ENCODE results near the gene TBC1D22B.

TBC1D22B gene

DNA sequence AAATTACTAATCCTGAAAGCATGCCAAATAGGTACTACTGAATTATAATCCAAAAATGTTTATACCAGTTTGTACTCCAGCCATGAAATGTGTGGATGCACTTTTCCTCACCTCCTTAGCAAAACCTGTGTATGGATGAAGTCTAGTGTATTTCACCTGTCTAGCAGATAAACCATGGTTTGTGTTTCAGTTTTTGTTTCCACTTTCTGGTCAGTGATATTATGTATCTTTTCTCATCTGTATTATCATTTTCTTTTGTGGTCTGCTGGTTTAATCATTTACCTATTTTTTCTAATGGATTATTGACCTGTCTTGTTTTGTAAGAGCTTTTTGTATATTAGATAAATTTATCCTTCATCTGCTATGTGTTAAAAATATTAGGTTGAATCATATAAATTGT, 41.4 kb downstream of the TBC1D22B start:
- Histone ChIP-seq H3K27me3 (ENCODE audit: insufficient read depth, poor library complexity, severe bottlenecking) (no peaks in the 10 kb centered on the region), H3K36me3 (ENCODE audit: low read depth) (peaks cover 43% of the 10 kb centered on the region), H3K9me3 (ENCODE audit: severe bottlenecking) (no peaks in the 10 kb centered on the region), H3K27ac (ENCODE audit: poor library complexity, severe bottlenecking) (no peak overlapping the region), H3K4me1 (ENCODE audit: insufficient read depth, poor library complexity, severe bottlenecking) (no peaks in the 10 kb centered on the region), H3K4me3 (ENCODE audit: severe bottlenecking) (no peak overlapping the region)
- DNase-seq (ENCODE audit: low spot score) (no peak), ATAC-seq (ENCODE audit: low read depth) (no peak)
- TF ChIP-seq, protein P1, sequence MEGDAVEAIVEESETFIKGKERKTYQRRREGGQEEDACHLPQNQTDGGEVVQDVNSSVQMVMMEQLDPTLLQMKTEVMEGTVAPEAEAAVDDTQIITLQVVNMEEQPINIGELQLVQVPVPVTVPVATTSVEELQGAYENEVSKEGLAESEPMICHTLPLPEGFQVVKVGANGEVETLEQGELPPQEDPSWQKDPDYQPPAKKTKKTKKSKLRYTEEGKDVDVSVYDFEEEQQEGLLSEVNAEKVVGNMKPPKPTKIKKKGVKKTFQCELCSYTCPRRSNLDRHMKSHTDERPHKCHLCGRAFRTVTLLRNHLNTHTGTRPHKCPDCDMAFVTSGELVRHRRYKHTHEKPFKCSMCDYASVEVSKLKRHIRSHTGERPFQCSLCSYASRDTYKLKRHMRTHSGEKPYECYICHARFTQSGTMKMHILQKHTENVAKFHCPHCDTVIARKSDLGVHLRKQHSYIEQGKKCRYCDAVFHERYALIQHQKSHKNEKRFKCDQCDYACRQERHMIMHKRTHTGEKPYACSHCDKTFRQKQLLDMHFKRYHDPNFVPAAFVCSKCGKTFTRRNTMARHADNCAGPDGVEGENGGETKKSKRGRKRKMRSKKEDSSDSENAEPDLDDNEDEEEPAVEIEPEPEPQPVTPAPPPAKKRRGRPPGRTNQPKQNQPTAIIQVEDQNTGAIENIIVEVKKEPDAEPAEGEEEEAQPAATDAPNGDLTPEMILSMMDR (IDR thresholded peaks at IDR 0.05; ENCODE audit: poor library complexity, severe bottlenecking), result no peak

DNA sequence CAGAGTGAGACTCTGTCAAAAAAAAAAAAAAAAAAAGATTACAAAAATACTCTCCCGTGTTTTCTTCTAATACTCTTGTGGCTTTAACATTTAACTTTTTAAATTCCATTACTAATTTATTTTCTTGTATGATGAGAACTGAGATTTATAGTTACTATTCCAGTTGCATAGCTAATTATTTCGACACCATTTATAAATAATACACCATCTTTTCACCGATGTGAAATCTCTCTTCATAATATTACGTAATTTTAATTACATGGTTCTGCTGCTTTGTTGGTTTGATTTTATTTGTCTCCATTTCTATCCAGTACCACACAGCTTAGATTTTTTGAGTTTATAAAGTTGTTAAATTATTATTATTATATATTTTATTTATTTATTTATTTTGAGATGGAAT, 42.4 kb downstream of the TBC1D22B start:
- H3K9me3 ChIP-seq (ENCODE audit: severe bottlenecking), result no peaks in the 10 kb centered on the region
- H3K27me3 ChIP-seq (ENCODE audit: insufficient read depth, poor library complexity, severe bottlenecking), result no peaks in the 10 kb centered on the region
- H3K36me3 ChIP-seq (ENCODE audit: low read depth), result peaks cover 33% of the 10 kb centered on the region
- TF ChIP-seq, protein P1 (IDR thresholded peaks at IDR 0.05; ENCODE audit: poor library complexity, severe bottlenecking), result no peak
- H3K27ac ChIP-seq (ENCODE audit: poor library complexity, severe bottlenecking), result no peak overlapping the region
- no peak for DNase-seq (ENCODE audit: low spot score)
- ATAC-seq (ENCODE audit: low read depth), result no peak
- H3K4me3 ChIP-seq (ENCODE audit: severe bottlenecking), result no peak overlapping the region
- no peaks in the 10 kb centered on the region for H3K4me1 ChIP-seq (ENCODE audit: insufficient read depth, poor library complexity, severe bottlenecking)

DNA sequence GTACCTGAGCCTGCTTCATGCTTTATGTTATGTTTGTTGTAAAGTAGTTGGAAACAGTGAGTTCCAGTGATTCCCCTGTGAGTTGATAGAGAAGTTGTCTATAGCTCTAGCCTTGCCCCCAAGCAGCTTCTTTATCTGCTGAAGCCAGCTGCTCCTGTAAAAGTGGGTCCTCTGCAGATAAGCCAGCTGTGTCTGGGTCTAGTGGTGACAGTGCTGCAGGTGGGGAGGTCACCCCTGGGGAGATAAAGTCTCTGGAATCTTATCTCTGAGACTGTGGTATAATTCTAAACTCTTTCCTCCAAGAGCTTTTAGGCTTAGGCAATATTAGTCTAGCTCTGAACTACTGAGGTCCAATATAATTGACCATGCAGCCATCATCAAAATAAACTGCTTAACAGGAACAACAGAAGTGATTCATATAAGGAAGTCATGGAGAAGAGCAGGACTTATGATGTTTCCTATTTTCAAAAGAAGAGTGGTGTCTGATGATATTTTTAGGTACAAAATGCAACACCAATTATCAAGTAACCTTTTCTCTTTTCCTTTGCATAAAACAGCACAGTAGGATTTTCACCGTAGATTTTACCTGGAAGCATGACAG, 44.6 kb downstream of the TBC1D22B start:
- H3K36me3 ChIP-seq (ENCODE audit: low read depth), result peaks cover 24% of the 10 kb centered on the region
- no peaks in the 10 kb centered on the region for H3K9me3 ChIP-seq (ENCODE audit: severe bottlenecking)
- H3K27ac ChIP-seq (ENCODE audit: poor library complexity, severe bottlenecking), result no peak overlapping the region
- ATAC-seq (ENCODE audit: low read depth), result no peak
- H3K4me1 ChIP-seq (ENCODE audit: insufficient read depth, poor library complexity, severe bottlenecking), result peaks cover 8% of the 10 kb centered on the region
- H3K4me3 ChIP-seq (ENCODE audit: severe bottlenecking), result no peak overlapping the region
- TF ChIP-seq, protein P1 (IDR thresholded peaks at IDR 0.05; ENCODE audit: poor library complexity, severe bottlenecking), result no peak
- DNase-seq (ENCODE audit: low spot score), result no peak
- H3K27me3 ChIP-seq (ENCODE audit: insufficient read depth, poor library complexity, severe bottlenecking), result no peaks in the 10 kb centered on the region

DNA sequence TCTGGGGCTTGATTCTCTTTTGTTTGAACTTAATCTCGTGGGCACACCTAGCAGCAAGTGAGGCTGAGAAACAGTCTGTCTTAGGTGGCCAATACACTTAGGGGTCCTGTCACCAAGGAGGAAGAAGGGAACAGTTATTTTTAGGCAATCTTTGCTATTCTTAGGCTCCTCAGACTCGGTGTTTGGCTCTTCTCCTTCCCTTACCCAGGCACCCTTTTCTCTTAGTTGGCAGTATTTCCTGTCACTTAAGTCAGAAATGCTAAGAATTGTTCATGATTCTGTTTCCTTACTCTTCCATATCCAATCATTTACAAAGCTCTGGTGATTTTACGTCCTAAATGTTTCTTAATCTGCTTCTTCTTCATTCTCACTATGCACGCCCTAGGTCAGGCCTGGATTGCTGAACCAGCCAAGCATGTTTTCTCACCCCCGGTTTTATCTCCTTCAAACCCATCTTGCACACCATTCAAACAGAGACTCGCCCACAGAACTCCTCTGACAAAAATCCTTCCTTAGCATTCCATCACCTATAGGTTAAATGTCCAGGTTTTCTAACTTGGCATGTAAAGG, 45.6 kb downstream of the TBC1D22B start:
- no peak overlapping the region for H3K4me3 ChIP-seq (ENCODE audit: severe bottlenecking)
- H3K9me3 ChIP-seq (ENCODE audit: severe bottlenecking), result no peaks in the 10 kb centered on the region
- ATAC-seq (ENCODE audit: low read depth) (no peak), DNase-seq (ENCODE audit: low spot score) (no peak)
- peaks cover 22% of the 10 kb centered on the region for H3K36me3 ChIP-seq (ENCODE audit: low read depth)
- peaks cover 8% of the 10 kb centered on the region for H3K4me1 ChIP-seq (ENCODE audit: insufficient read depth, poor library complexity, severe bottlenecking)
- TF ChIP-seq, protein P1 (IDR thresholded peaks at IDR 0.05; ENCODE audit: poor library complexity, severe bottlenecking), result no peak
- no peaks in the 10 kb centered on the region for H3K27me3 ChIP-seq (ENCODE audit: insufficient read depth, poor library complexity, severe bottlenecking)
- H3K27ac ChIP-seq (ENCODE audit: poor library complexity, severe bottlenecking), result no peak overlapping the region

DNA sequence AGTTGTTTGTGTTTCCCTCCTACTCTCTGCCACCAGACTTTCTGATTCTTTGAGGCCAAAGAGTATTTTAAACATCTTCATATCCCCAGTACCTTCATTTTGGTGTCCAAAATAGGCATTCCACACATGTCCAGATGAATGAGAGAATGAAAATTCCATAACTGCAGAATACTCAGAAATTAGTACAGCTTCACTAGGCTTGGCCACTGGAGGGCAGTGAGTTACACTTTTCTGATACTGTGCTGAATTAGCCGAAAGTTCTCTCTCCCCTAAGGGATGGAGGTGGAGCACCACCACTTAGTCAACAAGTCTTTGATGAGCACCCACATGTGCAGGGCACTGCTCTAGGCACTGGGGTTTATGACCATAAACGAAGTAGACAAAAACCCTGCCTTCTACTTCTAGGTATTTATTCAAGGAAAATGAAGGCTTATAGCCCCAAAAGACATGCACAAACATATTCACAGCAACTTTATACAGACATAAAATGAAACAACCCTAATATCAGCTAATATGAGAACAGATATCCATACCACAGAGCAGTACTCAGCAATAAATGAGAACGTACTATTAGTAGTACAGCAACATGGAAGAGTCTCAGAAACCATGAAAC, 46.4 kb downstream of the TBC1D22B start:
- DNase-seq (ENCODE audit: low spot score) (no peak), ATAC-seq (ENCODE audit: low read depth) (peak; percentile 75)
- no peak overlapping the region for H3K27ac ChIP-seq (ENCODE audit: poor library complexity, severe bottlenecking)
- H3K4me3 ChIP-seq (ENCODE audit: severe bottlenecking), result no peak overlapping the region
- peaks cover 8% of the 10 kb centered on the region for H3K4me1 ChIP-seq (ENCODE audit: insufficient read depth, poor library complexity, severe bottlenecking)
- peaks cover 19% of the 10 kb centered on the region for H3K36me3 ChIP-seq (ENCODE audit: low read depth)
- H3K27me3 ChIP-seq (ENCODE audit: insufficient read depth, poor library complexity, severe bottlenecking), result no peaks in the 10 kb centered on the region
- no peaks in the 10 kb centered on the region for H3K9me3 ChIP-seq (ENCODE audit: severe bottlenecking)
- TF ChIP-seq, protein P1 (IDR thresholded peaks at IDR 0.05; ENCODE audit: poor library complexity, severe bottlenecking), result peak; percentile 70
